HG02759 (cell line): Measurements from ENCODE around the gene GALNT9.
"Not testable (repeated sequence)": the region's sequence is repeated elsewhere in the genome, so short reads cannot be mapped to it uniquely, and the experiment has no call there.

ENCODE experiments used
- ATAC-seq: cut with Tn5 transposase; IDR thresholded peaks from one replicate; pipeline ENCODE4 v1.9.1; 2021; ENCODE audit warnings: mild to moderate bottlenecking, moderate library complexity; ENCODE audit not compliant: unreplicated experiment

The GALNT9 gene

GRCh38 chr12:132295561-132295960 lies 33.8 kb downstream of the GALNT9 start:
- not testable (repeated sequence) for ATAC-seq

- no peak for ATAC-seq
Observed at GRCh38 chr12:132295101-132295526, 34.3 kb downstream of the GALNT9 start.

GRCh38 chr12:132294121-132295034 lies 35.0 kb downstream of the GALNT9 start:
- ATAC-seq: no peak

- no peak for ATAC-seq
Observed at GRCh38 chr12:132292328-132293319, 36.8 kb downstream of the GALNT9 start.

GRCh38 chr12:132291402-132292175 lies 37.8 kb downstream of the GALNT9 start:
- no peak for ATAC-seq

GRCh38 chr12:132290203-132290540 lies 39.2 kb downstream of the GALNT9 start:
- no peak for ATAC-seq

- ATAC-seq: no peak
Observed at GRCh38 chr12:132289356-132290202, 39.8 kb downstream of the GALNT9 start.

GRCh38 chr12:132288516-132289215 lies 40.7 kb downstream of the GALNT9 start:
- no peak for ATAC-seq

GRCh38 chr12:132287391-132288238 lies 41.8 kb downstream of the GALNT9 start:
- no peak for ATAC-seq

- ATAC-seq: no peak
Observed at GRCh38 chr12:132286912-132287311, 42.5 kb downstream of the GALNT9 start.

GRCh38 chr12:132285991-132286681 lies 43.3 kb downstream of the GALNT9 start:
- ATAC-seq: no peak

GRCh38 chr12:132284827-132285741 lies 44.3 kb downstream of the GALNT9 start:
- ATAC-seq: no peak

- no peak for ATAC-seq
Observed at GRCh38 chr12:132284071-132284826, 45.1 kb downstream of the GALNT9 start.

GRCh38 chr12:132282950-132283771 lies 46.2 kb downstream of the GALNT9 start:
- ATAC-seq: no peak
